ENCODE results near the gene ATP8A2.

DNA sequence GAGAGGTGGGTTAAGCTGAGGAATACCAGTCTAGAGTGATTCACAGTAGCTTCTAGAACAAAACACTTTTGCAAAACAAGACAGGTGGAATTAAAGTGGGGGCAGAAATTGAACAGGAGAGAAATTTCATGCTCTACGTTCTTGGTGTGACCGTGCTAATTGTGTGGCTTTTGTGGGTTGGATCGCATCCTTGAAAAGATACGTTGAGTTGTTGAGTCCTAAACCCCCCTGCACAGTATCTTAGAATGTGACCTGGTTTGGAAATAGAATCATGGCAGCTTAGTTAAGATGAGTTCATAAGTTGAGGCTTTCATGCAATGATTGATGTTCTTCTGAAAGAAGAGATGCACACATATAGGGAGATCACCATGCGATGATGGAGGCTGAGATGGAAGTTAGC is 308.2 kb downstream of the ATP8A2 start:
- TF ChIP-seq BCL11A (IDR thresholded peaks at IDR 0.05; ENCODE audit: low read depth, low read length), result no peak
- no peak for TF ChIP-seq CTCF (IDR thresholded peaks at IDR 0.05 in 2 of 3, conservative IDR thresholded peaks at IDR 0.05 in 1 of 3; ENCODE audit: control insufficient read depth in 2 of 3, extremely low read depth in 1 of 3, insufficient read depth in 1 of 3, low read depth in 3 of 3, low read length in 3 of 3)

Measured in GM12878 (cell line).